NCI-H1092 (cell line): ENCODE measurements around the gene PRLH.
"Not testable (repeated sequence)": the region's sequence is repeated elsewhere in the genome, so short reads cannot be mapped to it uniquely, and the experiment has no call there.

ENCODE experiments used
- DNase-seq: peaks from one replicate; lab custom pipeline; 2025; lab: John Stamatoyannopoulos, UW

Gene PRLH

DNA sequence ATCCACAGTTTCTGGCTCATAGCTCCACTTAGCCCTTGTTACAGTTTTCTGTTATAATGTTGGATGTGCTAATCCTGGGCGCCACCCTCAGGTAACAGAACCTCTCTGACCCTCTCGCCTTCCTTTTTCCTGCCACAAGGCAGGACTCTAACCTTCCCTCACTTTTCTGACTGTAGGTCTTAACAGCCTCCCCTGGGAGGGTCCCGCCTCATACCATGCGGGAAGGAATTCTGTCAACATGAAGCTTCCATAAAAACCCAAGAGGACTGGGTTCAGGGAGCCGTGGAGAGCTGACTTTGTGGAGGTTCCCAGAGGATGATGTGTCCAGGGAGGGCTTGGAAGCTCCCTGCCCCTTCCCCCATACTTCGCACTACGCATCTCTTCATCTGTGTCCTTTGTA is 36.0 kb downstream of the PRLH start:
- DNase-seq, result no peak

DNA sequence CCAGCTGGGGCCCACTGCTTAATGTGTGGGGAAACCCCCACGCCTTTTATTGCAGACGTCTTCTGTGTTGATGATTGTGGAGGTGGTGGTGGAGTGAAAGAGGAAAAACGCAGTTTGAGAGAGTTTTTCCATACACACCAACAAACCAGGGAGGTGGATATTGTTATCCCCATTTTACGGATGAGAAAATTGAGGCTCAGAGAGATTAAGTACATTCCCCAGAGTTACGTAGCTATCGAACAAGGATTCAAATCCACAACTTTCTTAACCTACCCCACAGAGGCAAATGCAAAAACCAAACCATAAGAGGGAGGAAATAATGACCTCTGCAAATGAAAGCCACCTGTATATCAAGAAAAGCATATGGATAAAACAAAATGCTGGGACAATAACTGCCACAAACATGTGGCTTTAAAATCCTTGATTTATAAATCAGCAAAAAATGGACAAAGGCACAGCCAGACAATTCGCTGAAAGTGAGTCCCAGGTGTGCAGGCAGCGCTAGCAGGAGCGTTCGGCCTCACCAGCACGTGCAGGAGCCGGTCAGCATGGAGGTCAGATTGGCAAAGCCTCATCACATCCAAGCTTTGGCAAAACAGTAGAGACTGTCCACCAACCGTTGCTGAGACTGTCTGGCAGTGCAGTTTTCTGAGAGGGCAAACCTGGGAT is 36.8 kb downstream of the PRLH start:
- DNase-seq, result no peak

DNA sequence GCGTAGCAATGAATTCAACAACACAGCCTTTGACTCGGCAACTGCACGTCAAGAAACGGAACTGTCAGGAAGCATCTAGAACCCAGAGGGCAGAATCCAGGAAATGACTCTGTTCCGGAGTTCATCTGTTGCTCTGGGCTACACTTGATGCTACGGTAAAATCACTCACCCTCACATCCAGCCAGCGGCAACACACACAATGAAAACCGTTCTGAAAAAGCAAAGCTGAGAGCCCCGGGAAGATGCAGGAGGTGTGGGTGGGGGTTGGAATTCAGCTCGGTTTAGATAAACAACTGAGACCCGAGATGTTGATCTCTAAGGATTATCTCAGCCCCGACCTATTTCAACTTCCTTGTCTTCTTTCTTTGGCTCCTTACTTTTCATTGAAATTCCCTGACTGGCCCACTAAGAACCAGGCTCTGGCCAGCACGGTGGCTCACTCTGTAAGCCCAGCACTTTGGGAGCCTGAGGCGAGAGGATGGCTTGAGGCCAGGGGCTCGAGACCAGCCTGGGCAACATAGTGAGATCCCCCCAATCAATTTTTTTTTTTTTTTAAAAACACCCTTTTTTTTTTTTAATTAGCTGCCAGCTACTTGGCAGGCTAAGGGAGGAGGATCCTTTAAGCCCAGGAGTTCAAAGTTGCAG is 37.5 kb downstream of the PRLH start:
- DNase-seq, result no peak

DNA sequence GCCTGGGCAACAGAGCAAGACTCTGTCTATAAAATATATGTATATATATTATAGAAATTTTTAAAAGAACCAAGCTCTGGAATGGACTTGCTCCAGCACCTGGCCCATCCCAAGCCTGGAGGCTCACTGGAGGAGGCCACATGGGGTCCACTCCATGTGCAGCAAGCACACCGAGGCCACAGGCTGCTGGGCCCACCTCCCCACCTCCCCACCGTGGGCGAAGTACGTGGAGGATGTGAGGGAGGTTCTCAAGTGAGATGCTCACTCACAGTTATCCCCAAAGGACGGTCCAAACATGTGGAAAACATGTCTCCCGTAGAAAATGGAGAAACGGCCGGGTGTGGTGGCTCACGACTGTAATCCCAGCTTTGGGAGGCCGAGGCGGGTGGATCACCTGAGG is 38.0 kb downstream of the PRLH start:
- DNase-seq, result no peak

DNA sequence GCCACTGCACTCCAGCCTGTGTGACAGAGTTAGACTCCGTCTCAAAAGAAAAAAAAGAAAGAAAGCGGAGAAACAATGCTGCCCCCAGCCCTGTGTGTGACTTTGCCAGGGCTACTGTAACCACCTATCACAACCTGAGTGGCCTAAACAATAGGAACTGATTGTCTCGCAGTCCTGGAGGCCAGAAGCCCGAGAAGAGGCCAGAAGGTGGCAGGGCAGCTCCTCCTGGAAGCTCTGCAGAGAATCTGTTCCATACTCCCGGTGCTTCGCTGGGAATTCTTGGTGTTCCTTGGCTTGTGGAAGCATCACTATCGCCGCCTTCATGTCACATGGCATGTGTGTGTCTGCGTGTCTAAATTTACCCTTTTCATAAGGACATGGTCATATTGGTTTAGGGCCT is 38.6 kb downstream of the PRLH start:
- DNase-seq, result no peak

DNA sequence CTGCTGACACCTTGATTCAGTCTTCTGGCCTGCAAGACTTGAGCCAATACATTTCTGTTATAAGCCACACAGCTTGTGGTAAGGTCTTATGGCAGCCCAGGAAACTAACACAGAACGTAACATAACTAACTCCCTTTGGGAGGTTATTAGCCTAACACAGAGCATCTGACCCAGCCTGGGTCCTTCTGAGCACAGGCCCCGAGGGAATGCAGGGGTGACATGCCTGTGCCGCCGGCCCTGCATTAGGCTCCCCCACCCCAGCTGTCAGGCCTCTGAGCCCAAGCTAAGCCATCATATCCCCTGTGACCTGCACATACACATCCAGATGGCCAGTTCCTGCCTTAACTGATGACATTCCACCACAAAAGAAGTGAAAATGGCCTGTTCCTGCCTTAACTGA is 40.1 kb downstream of the PRLH start:
- not testable (repeated sequence) for DNase-seq

DNA sequence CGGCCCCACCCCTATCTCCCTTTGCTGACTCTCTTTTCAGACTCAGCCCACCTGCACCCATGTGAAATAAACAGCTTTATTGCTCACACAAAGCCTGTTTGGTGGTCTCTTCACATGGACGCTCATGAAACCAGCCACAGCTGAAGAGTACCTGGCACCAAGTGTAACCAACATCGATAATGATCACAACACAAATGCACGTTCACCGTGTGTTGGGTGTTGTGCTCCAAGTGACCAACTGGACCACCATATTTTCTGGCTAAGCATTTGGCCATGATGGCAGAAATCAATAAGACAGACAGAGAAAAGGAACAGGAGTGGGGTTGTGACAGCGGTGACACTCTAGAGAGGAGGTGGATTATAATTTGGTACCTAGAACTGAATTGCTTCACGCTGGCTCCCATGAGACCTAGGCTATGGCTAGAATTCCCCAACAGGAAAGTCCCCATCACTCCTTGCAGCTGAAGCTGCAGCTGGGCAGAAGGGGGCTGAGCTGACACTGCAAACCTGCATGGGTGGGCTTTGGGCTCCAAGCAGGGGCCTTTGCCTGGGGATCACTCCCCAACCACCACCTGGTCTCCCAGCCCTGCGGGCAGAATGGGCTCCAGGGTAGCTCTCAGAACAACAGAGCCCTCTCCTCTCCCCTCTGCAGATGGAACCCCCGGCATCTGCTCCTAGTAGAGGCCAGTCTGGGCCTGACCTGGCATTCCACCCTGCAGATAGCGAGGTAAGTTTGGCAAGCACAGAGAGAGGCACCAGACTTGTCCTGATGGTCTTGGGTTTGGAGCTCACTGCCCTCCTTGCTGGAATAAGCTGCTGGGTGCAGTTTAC is 46.4 kb downstream of the PRLH start:
- DNase-seq, result no peak

DNA sequence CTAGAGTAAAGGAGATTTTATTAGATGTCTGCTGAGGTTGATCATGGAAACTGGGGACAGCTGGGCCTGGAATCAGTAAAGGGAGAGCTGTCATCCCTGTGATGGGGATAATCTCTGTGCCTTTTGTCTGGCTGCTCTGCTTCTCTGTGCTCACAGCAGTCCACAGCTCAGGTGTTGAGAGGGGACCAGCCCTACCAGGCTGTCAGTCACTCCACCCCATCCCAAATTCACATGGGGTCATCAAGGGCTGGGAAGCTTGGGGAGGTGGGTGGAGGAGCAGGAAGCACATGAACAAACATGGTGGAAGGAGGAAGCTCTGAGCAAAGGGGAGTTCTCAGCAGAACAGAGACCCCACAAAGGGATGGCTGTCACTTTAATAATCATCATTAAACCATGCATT is 47.3 kb downstream of the PRLH start:
- DNase-seq, result no peak

DNA sequence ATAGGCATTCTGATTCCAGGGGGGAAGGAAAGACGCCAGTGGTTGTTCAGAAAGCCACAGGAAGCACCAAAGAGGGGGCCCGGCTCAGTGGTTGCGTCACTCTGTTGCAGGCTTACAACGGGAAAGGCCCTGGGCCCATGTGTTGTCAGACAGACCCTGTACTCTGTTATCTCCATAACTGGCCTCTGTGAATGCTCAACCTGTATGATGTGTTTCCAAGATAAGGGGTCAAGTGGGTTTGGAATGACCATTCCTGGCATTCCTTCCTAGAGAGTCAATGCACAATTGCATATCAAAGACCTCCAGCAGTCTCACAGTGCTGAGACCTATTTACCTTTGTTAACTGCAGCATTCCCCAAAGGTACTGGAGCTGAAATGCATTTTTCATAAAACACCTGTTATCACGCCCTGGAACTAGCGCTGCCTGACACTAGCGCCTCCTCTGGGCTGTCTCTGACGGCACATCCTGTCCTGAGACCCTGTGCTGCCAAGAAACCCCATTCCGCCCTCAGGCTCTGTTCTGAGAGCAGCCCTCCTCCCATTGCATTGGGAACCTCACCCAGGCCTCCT is 47.9 kb downstream of the PRLH start:
- no peak for DNase-seq

DNA sequence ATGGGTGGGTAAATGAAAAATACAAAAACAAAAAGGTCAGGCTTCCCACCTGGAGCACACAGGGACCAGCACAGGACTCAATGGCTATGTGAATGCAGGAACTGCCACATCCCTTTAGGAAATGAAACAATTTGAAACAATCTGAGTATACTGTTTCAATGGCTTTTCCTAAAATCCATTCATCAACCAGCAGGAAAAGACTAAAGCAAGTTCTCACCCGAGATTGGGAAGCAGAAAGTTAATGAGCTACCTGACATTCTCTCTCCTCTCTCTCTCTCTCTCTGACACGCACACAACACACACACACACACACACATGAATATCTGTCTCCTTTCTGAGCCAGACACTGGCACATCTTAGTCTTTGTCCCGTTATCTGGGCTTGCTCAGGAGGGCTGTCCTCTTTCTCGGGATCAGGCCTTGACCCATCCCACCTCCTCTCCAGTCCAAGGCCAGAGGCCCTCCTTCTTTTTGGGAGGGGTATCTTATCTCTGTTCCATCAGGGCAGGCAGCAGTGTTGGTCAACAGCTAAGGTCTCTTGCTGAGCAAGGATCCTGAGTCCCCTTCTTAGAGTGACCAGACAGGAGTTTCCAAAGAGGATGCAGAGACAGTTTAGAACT is 49.4 kb downstream of the PRLH start:
- DNase-seq, result no peak

DNA sequence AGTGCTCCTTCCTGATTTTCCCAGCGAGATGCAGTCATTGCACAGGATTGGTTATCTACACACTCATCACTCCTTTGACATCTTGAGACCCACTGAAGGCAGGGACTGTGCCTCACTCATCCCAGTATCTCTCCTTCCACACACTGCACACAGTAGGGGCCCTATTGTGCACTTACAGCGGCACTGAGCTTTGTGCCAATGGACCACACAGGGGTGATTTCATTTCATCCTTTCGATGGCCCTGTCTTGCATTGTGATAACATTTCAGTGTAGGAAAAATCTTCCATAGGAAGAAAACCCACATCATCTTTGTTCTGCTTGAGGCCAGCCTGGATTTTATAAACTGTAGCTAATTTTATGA is 50.0 kb downstream of the PRLH start:
- DNase-seq, result no peak
